GM21723 (cell line): ENCODE data around the gene AMPH.
"Not testable (repeated sequence)": the region's sequence is repeated elsewhere in the genome, so short reads cannot be mapped to it uniquely, and the experiment has no call there.

ENCODE experiments used
- ATAC-seq: cut with Tn5 transposase; IDR thresholded peaks from one replicate; pipeline ENCODE4 v1.9.1; 2021; ENCODE audit warnings: mild to moderate bottlenecking, moderate library complexity; ENCODE audit not compliant: unreplicated experiment

Gene AMPH

DNA sequence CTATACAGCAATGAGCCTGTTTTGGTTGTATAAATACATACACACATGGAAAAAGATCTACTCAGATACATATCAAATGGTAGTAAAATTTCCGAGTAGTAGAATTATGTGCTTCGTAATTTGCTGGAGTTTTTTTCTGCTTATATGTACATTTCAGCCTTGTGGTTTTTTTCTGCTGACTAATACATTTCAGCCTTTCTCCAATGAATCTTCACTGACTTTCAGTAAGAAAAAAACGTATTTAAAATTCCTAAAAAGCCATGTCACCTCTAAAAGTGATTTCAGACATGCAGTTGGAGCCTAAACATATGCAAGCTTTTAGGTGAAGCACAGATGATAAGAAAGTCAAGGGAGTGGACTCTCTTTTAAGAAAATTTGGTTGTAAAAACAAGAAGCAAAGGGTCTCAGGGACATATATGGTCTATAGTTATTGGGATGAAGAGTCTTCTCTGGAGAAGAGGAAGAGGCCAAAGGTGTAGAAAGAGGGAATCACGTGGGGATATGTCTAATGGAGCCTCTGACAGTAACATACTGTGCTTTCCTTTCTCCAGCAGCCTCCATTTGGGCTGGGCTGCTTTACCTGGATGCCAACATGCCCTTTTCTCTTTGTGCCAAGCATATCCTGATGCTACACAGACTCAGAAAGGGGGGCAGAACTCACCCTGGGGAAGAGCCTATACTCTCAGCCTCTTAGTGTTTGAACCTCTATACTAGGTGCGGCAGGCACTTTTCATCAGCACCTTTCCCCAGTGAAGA, 2.4 kb downstream of the AMPH start:
- ATAC-seq, result no peak

DNA sequence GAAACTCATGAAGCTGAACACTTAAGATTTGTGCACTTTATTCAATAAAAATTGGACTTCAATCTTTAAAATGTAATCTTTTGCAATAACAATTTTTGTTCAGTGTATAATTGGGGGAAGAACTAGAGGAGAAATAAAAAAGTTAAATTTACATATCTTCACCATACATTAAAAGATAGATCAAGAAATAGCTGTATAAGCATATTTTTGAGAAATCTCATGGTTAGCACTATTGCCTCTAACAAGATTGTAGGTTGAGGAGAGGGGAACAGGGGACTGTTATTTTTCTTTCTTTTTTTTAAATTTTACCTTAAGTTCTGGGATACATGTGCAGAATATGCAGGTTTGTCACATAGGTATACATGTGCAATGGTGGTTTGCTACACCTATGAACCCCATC, 5.3 kb downstream of the AMPH start:
- no peak for ATAC-seq

DNA sequence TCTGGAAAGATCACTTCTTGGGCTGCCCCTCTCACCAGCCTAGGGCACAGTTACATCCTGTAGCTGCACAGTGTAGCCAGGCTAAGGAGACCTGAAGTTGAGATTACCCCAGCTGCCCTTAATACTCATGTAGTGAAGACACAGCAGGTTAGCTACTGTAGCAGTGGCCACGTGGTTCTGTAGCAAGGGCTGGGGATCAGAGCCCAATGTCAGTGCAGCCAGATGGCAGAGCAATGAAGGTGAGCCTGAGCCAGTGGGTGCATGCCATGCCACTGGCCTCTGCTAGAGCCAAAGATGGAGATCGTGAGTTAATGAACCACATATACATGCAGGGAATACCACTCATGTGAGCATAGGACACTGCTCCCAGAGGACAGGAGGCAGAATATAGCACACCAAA, 15.5 kb downstream of the AMPH start:
- no peak for ATAC-seq

DNA sequence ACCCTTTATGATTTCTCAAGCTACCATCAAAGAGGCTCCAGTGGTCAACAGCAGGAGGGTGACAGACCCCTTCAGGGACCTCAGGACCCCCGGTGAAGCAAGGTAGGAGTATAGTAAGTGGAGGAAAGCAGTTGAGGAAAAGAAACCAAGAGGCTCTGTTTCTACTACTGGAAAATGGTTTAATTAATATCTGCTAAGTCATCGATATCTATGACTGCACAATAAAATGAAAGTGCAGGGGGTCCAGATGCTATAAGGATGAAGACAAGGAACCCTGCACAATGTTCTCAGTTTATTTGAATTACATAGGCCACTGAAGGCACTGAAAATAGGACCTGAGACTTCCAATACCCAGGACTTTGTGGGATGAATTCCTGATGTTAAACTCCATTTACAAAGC, 23.7 kb downstream of the AMPH start:
- ATAC-seq, result no peak

DNA sequence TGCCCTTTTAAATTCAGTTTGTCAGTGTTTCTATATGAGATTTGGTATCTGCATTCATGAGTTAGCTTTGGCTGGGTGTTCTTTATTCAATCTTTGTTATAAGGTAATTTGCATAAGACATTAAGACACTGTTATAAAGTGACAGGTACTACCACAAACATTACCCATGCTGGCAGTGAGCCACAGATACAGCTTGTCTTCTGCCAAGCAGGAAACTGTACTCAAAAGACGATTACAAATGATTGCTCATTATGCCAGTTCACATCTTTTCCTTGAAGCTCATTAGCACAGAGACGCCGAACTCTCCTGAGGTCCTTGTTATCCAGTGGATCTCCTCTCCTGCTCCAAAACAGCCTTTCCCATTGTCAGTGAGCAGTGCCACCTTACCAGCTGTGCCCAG, 30.4 kb downstream of the AMPH start:
- ATAC-seq, result no peak

DNA sequence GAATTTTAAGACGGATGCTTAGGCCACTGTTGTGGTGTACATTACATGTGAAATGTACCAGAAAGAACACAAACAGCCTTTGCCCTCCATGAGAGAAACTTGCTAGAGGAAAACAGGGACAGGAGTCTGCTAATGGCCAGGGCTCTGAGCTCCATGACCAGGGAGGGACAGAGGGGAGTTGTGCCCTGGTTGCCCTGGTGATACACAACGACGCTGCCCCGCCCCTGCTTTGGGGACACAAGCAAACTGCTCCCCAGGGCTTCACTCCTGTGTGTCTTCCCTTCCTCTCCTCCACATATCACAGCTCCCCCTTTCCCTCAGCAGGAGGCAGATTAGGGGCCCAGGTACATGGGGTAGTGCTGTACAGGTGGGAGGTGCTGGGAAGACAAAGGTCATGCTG, 36.2 kb downstream of the AMPH start:
- no peak for ATAC-seq

DNA sequence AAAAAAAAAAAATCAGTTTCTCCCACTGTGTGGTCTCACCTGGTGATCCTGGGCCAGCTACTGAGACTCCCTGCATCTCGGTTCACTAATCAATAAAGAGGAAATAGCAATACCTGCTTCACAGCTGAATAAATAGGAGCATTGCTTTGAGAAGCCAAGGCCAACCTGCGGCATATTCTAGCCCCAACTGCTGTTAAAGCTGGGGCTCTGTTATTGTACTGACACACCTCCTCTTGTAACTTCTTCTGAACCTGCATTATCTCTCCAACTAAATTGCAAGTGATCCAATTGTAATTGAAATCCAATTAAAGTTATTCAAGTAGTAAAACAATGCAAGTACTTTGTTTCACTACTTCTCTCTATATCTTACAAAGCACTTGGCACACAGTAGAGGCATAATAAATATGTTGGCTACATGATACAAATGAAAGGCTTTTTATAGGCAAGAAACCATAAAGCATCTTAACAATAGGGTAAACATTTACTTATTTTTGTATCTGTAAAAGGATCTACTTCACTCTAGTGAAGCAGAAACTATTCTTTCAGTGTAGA, 38.4 kb downstream of the AMPH start:
- no peak for ATAC-seq

DNA sequence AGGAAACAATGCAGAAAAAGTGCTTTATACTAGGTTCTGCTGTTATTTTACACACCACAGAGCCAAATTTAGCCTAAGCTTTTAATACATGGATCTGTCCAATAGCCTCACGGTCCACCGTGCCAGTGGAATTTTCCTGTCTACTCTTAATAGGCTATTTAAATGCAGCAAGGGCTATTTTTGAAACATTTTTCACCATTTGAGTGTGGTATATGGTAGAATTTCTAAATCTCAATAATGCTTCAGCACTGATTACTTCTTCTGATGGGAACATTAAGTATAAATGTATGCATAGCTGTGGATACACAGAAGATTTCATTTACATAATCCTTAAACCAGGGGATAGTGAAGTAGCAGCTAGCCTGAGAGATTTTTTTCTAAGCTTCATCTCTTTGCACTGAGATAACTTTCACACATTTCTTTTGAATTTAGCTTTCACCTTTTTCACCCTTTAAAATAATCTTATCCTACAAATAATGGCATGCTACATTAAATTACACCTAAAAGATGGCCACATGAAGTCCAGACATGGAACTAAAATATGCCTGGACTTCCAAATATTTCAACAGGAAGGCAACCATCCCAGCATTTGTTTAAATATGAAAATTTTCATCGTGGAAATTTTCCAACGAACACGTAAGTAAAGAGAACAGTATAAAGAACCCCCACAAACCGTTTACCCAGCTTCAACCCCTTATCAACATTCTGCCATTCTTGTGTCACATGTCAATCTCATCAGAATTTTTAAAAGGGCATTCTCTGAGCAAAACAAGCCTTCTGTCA, 45.4 kb downstream of the AMPH start:
- no peak for ATAC-seq

DNA sequence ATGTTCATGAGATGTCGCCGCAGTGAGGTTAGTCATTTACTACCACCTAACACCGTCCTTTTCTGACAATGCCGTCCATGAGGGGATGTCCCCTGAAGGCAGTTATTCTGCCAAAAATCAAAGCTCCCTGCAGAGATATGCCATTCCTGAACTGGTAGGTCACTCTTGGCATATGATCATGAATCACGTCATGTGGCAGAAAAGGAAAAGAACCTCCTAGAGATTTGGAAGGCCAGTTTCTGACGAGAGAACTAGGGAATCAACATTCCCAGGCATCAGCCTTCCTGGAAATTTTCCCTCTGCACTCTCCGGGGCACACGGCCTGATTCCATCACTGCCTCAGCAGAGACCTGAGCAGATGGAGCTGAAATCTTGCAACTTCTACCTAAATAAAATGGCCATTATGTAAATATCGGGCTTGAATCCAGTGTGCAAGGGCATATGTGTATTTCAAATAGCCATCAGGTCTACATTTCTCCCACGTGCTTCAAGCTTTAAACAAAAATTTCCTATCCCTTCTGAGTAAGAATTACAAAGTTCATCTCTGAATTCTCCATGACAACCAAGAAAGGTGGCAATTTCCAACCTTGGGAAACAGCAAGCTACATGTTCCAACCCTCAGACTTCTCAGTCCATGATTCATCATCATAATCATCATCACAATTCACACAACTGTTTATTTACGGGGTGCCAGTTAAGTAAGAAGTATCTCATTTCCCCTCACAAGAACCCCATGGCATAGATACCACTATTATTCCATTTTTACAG, 46.5 kb downstream of the AMPH start:
- no peak for ATAC-seq

DNA sequence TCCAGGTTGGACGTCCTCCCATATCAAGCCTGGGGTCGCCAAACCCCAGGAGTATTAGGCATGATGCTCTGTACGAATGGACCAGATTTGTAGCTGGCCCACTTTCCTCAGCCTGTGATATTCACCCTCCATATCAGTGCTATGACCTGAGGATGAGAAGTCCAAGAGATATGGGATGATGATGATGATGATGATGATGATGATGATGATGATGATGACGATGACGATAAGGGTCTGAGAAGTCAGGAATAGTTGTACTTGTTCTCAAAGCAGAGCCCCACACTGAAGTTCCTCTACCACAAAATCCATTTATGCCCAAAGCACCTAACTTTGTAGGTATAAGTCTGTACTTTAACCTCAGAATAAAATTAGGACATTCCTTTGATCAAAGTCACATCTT, 50.7 kb downstream of the AMPH start:
- ATAC-seq, result no peak

DNA sequence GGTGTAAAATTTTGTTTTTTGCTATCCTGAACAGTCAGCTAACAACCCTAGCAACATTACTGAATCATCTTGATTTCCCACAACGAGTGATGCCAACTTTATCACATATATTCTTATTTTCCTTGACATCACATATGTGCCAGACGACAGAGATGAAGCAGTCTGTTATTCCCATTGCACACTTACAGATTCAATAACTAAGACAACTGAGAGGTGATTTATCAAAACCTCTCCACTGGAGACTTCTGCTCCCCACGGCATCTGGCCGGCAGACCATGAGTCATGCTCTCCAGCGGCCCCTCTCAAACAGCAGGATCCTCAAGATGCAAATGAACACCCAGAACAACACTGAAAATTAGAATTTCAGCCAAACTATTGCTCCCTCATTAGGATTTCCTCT, 57.1 kb downstream of the AMPH start:
- ATAC-seq, result no peak

DNA sequence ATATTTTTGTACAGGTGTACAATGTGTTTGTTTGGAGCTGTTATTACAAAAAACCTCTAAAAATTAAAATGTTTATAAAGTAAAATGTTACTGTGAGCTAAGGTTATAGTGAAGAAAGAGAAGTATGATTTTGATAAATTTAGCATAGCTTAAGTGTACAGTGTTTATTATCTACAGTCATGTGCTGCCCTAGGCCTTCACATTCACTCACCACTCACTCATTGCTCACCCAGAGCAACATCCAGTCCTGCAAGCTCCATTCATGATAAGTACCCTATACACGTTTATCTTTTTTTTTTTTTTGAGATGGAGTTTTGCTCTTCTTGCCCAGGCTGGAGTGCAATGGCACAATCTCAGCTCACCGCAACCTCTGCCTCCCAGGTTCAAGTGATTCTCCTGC, 59.6 kb downstream of the AMPH start:
- ATAC-seq, result not testable (repeated sequence)

DNA sequence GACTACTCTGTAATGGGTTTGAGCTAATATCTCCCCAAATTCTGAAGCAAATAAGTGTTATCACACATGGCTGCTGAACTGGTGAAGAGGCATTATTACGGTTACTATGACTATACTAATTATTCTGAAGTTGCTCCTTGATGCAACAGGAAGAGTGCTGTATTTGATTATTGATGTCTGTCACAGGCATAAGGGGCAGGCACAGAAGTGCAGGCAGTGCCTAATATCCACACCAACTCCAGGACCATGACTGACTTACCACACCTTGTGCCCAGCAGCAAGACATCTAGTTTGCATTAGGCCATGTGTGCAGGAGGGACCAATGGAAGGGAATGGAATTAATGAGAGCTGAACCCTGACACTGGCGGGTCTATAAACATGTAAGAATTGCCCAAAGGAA, 62.7 kb downstream of the AMPH start:
- no peak for ATAC-seq

DNA sequence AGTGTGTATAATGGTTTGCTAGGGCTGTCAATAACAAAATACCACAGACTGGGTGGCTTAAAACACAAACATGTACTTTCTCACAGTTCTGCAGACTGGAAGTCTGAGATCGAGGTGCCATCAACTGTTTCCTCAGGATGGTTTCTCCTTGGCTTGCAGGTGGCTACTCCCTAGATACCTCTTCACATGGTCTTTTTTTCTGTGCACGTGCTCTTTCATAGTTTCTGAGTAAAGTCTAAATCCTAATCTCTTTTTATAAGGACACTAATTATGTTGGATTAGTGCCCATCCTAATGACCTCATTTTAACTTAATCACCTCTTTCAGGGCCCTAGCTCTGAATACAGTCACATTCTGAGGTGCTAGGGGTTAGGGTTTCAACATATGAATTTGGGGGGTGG, 65.9 kb downstream of the AMPH start:
- ATAC-seq, result no peak

DNA sequence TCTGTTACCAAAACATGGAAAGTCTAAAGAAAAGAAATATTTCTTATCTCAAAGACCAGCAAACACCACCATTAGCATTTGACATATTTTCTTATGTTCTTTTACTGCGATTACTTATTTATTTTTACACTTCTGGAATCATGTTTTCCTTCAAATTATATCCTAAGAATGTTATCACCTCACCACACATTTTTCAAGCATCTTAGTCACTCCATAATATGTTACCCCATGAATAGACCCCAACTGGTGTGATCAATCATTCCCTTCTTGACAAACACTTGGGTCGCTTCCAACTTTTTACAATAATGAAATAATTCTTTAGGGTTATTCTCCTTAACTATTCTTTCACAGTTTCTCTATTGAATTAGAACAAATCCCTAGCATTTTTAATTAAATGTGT, 67.4 kb downstream of the AMPH start:
- ATAC-seq, result no peak

DNA sequence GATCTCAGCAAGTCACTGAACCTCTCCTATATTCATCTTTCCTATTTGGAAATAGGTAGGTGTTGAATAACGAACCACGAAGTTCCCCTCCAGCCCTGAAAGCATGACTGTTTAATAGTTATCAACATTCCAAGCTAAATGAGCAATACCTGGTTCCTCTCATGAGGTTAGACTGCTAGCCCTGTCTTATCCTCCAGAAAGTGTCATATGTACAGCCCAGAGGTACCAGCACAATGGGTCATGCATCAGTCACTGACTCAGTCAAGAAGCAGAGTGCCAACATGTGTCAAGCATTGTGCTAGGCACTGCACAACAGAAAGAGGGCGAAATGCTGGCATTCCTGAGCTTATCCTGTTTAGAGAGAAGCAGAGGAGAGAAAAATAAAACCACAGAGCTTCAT, 70.0 kb downstream of the AMPH start:
- no peak for ATAC-seq

DNA sequence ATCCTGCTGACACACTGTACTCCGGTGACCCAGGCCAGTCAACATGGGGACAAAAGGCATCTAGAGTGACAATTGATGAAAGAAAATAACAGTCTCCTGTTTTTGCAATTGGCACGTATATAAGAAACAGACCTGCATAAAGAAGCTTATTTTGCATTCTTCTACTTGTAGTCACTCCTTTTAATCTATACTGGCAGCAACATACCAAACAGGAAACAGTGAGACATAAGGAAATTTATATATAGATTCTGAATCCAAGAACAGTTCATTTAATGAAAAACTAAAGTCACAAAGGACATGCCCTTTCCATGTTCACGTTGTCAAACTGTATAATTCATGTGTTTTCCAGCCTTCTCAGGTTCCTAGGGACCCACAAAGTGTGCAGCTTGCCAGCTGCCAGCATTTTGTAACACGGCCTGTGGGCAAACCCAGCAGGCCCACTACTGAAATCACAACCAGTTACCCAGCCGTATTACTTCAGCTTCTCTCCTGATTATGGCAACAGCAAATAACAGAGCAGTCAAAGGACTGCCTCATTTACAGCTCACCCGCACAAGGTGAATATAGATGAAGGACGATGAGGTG, 72.3 kb downstream of the AMPH start:
- ATAC-seq, result no peak

DNA sequence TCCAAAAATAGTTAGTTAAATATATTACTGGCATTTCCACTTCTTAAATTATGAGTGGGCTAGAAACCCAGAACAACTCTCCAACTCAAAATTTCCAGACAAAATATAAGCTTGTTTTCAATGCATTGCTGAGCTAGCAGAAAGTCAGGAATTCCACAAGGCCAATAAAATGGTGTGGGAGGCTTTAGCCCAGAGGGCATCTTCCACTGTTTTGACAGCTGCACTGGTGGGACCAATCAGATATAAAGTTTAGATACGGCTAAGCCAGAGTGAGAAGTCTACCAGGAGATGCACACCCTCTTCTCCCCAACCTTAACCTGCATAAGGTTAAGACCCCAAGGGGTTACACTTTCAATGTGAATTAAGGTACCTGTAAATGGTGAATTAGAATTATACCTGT, 76.6 kb downstream of the AMPH start:
- ATAC-seq, result no peak

DNA sequence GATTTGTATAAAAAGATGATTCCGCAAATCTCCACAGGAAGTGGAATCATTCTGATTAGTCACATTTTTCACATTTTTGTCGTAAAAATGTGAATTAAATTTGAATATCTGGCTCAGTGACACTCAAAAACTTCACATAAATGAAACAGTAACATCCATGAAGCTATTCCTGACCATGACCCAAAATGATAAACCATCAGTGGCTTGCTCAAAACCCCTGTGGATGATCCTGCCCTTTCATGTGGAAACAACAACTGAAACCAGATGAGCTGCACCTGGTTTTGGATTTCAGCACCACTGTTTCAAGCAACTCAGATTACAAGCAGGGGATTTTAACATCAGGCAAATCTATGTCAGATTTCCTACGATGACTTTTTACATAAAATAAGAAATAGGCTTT, 80.3 kb downstream of the AMPH start:
- ATAC-seq, result no peak

DNA sequence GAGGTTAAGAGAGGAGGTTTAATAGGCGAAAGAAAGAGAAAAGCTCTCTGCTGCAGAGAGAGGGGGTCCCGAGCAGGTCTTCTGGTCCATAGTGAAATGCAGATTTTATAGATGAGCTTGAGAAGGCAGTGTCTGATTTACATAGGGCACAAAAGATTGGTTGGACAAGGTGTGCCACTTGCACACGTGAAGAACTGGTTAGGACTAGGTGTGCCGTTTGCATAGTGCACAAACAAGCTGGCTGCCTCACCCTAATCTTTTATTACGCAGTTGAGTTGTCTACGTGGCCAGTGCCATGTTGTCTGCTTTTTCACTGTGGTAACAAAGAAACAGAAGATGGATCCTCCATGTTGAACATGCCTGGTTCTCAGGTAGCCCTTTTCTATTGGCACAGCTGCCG, 82.6 kb downstream of the AMPH start:
- ATAC-seq, result no peak

DNA sequence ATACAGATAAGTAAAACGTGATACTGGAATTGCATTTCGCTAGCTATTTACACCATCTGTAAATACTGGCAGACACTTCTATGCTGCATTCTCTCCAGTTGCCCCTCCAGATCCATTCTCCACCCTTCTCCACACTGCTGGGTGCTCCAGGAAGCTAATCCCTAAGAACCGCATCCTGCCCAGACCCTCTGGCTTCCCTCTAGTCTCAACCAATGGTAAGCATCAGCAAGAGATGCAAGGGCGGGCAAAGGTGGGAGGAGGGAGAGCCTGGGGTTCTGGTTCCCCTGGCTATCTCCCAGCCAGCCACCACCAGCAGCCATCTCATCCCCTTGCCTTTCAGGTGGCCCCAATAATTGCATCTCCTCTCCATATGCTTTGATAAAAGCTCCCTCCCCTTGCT, 84.4 kb downstream of the AMPH start:
- no peak for ATAC-seq
